ENCODE data around the gene NMT2.

GRCh38 chr10:15116225-15116624 is 52.3 kb downstream of the NMT2 start:
- no peak for TF ChIP-seq SP1 (IDR thresholded peaks at IDR 0.05; ENCODE audit: low read depth)
- TF ChIP-seq POLR2A (IDR thresholded peaks at IDR 0.05; ENCODE audit: borderline replicate concordance, extremely low read depth, insufficient read depth, insufficient read length), result no peak
- TF ChIP-seq POLR2AphosphoS5 (IDR thresholded peaks at IDR 0.05; ENCODE audit: low read depth, low read length), result no peak
- no peak for TF ChIP-seq ATF3 (IDR thresholded peaks at IDR 0.05)
- TF ChIP-seq CBX3 (IDR thresholded peaks at IDR 0.05; ENCODE audit: low read depth), result no peak
- TF ChIP-seq REST (IDR thresholded peaks at IDR 0.05; ENCODE audit: low read depth), result no peak
- no peak for TF ChIP-seq CTCF (IDR thresholded peaks at IDR 0.05 in 2 of 3, conservative IDR thresholded peaks at IDR 0.05 in 1 of 3; ENCODE audit: borderline replicate concordance in 1 of 3, insufficient read depth in 1 of 3, low read depth in 2 of 3, low read length in 2 of 3)
